Measurements from ENCODE around the gene LIPG. TPM values are rescaled to one million over a fixed set of nuclear protein-coding genes. Genes with fewer than 3 reads are reported as not detected.

The LIPG gene
- total and polyA plus RNA-seq, 2 of the 13 experiments (the other 11 are each of a cell fraction or from before 2014, with no cell fraction given), result 0.96 to 10.8 TPM

DNA sequence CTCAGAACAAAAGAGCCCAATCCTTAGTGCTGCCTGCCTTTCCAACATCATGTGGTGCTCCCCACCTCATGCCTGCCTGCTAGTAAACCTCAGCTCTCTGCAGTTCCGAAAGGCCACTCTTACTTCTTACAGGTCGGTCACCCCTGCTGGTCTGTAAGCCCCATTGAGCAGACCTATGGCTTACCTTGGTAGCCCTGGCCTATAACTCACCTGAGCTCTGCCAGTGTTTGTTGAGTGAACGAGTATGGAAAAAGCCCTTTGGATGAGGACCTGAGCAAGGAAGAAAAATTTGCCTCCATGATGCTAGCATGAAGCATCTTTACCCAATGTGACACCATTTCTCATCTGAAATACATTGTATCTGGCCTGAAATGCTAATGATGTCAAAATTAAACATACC is 83.3 kb downstream of the LIPG start:
- TF ChIP-seq JDP2 (CRISPR knock-in tag; IDR thresholded peaks at IDR 0.05; ENCODE audit: borderline replicate concordance) (no peak), RFXANK (CRISPR knock-in tag; IDR thresholded peaks at IDR 0.05) (no peak), RXRA (CRISPR knock-in tag; IDR thresholded peaks at IDR 0.05) (no peak), ELF1 (CRISPR knock-in tag; IDR thresholded peaks at IDR 0.05) (no peak), NCOA1 (CRISPR knock-in tag; IDR thresholded peaks at IDR 0.05) (no peak), ZNF883 (CRISPR knock-in tag; IDR thresholded peaks at IDR 0.05; ENCODE audit: not compliant biosample characterization) (no peak), ZNF432 (CRISPR knock-in tag; IDR thresholded peaks at IDR 0.05; ENCODE audit: borderline replicate concordance) (no peak), ZNF670 (CRISPR knock-in tag; IDR thresholded peaks at IDR 0.05; ENCODE audit: borderline replicate concordance) (no peak), HES4 (CRISPR knock-in tag; IDR thresholded peaks at IDR 0.05; ENCODE audit: borderline replicate concordance) (no peak), EP300 (IDR thresholded peaks at IDR 0.05; ENCODE audit: low read depth in 2 of 2, low read length in 2 of 2) (no peak), EP300 (CRISPR knock-in tag; IDR thresholded peaks at IDR 0.05; ENCODE audit: borderline replicate concordance) (no peak), ZNF543 (CRISPR knock-in tag; IDR thresholded peaks at IDR 0.05) (no peak), MAFG (CRISPR knock-in tag; IDR thresholded peaks at IDR 0.05) (no peak)
- TF ChIP-seq, protein P1, sequence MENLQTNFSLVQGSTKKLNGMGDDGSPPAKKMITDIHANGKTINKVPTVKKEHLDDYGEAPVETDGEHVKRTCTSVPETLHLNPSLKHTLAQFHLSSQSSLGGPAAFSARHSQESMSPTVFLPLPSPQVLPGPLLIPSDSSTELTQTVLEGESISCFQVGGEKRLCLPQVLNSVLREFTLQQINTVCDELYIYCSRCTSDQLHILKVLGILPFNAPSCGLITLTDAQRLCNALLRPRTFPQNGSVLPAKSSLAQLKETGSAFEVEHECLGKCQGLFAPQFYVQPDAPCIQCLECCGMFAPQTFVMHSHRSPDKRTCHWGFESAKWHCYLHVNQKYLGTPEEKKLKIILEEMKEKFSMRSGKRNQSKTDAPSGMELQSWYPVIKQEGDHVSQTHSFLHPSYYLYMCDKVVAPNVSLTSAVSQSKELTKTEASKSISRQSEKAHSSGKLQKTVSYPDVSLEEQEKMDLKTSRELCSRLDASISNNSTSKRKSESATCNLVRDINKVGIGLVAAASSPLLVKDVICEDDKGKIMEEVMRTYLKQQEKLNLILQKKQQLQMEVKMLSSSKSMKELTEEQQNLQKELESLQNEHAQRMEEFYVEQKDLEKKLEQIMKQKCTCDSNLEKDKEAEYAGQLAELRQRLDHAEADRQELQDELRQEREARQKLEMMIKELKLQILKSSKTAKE (CRISPR knock-in tag; IDR thresholded peaks at IDR 0.05; ENCODE audit: borderline replicate concordance), result no peak
- TF ChIP-seq, protein P2, sequence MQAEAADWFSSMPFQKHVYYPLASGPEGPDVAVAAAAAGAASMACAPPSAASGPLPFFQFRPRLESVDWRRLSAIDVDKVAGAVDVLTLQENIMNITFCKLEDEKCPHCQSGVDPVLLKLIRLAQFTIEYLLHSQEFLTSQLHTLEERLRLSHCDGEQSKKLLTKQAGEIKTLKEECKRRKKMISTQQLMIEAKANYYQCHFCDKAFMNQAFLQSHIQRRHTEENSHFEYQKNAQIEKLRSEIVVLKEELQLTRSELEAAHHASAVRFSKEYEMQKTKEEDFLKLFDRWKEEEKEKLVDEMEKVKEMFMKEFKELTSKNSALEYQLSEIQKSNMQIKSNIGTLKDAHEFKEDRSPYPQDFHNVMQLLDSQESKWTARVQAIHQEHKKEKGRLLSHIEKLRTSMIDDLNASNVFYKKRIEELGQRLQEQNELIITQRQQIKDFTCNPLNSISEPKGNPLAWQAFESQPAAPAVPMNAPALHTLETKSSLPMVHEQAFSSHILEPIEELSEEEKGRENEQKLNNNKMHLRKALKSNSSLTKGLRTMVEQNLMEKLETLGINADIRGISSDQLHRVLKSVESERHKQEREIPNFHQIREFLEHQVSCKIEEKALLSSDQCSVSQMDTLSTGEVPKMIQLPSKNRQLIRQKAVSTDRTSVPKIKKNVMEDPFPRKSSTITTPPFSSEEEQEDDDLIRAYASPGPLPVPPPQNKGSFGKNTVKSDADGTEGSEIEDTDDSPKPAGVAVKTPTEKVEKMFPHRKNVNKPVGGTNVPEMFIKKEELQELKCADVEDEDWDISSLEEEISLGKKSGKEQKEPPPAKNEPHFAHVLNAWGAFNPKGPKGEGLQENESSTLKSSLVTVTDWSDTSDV (CRISPR knock-in tag; IDR thresholded peaks at IDR 0.05), result no peak
- TF ChIP-seq, protein P3, sequence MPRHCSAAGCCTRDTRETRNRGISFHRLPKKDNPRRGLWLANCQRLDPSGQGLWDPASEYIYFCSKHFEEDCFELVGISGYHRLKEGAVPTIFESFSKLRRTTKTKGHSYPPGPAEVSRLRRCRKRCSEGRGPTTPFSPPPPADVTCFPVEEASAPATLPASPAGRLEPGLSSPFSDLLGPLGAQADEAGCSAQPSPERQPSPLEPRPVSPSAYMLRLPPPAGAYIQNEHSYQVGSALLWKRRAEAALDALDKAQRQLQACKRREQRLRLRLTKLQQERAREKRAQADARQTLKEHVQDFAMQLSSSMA (CRISPR knock-in tag; IDR thresholded peaks at IDR 0.05), result no peak
- TF ChIP-seq, protein P4, sequence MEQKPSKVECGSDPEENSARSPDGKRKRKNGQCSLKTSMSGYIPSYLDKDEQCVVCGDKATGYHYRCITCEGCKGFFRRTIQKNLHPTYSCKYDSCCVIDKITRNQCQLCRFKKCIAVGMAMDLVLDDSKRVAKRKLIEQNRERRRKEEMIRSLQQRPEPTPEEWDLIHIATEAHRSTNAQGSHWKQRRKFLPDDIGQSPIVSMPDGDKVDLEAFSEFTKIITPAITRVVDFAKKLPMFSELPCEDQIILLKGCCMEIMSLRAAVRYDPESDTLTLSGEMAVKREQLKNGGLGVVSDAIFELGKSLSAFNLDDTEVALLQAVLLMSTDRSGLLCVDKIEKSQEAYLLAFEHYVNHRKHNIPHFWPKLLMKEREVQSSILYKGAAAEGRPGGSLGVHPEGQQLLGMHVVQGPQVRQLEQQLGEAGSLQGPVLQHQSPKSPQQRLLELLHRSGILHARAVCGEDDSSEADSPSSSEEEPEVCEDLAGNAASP (CRISPR knock-in tag; IDR thresholded peaks at IDR 0.05; ENCODE audit: borderline replicate concordance), result no peak
- H3K4me1 ChIP-seq (ENCODE audit: insufficient read depth, low read length), result peaks cover 36% of the 10 kb centered on the region

More for the DNA sequence above, 83.3 kb downstream of the LIPG start:
- Histone ChIP-seq H2AFZ (ENCODE audit: low read length) (no peak overlapping the region), H3K4me2 (ENCODE audit: low read depth, low read length) (no peak overlapping the region), H3K9ac (ENCODE audit: insufficient read depth, low read depth, low read length) (no peak overlapping the region), H3K36me3 (replicated peaks in 1 of 2; ENCODE audit: control insufficient read depth in 1 of 2, insufficient read depth in 2 of 2, low read length in 2 of 2) (no peaks in the 10 kb centered on the region), H3K9me3 (ENCODE audit: low read length) (no peaks in the 10 kb centered on the region), H3K4me3 (replicated peaks in 1 of 3; ENCODE audit: insufficient read depth in 1 of 3, low read depth in 2 of 3, low read length in 3 of 3) (no peak overlapping the region), H4K20me1 (ENCODE audit: insufficient read depth, low read length) (no peaks in the 10 kb centered on the region), H3K27ac (ENCODE audit: extremely low read length, insufficient read depth, low read length) (no peak overlapping the region), H3K27me3 (ENCODE audit: control insufficient read depth in 1 of 2, insufficient read depth in 2 of 2, low read length in 2 of 2) (peaks cover 0 to 1% of the 10 kb centered on the region in 2 experiments; a peak in 1 of 5 replicates), H3K79me2 (ENCODE audit: insufficient read depth, low read length) (no peaks in the 10 kb centered on the region)
- POLR2A ChIA-PET, result no interaction called here
- DNase-seq (ENCODE audit: low spot score), result no peak
- BruUV-seq (replicated peaks), result no TSS peak
- CTCF ChIA-PET (ENCODE audit: low intra/inter-chr PET ratio, low total read pairs), result no interaction called here
- intact Hi-C loops (cut with micrococcal nuclease; ENCODE audit: unreplicated experiment) (no loop called here), in situ Hi-C loops (cut with HindIII; ENCODE audit: extremely low pct_ligation_motif_present, low pct_unique_long_range_greater_than_20kb) (no loop called here)
- WGBS (ENCODE audit: low lambda C conversion rate), result 44% methylated on average over 3 of the region's 3 CpGs
- ATAC-seq, result no peak
- FAIRE-seq, result no peak
